G401.6 (cell line): ENCODE measurements around the gene EMC9.
A peak's percentile ranks its signal among the peaks of the same experiment; 100 is the strongest.

Experiments used
- FAIRE-seq: peaks from 2 replicates; lab custom pipeline; 2012; peaks lifted over from hg19 to GRCh38; lab: Jason Lieb, UNC

EMC9 gene

GRCh38 chr14:24141097-24141880 lies at the start of gene EMC9:
EMC9 (minus strand) TSS chr14:24141591; CDS start chr14:24141304, 287 bp downstream.
- FAIRE-seq = peak; percentile 97

- no peak for FAIRE-seq
Measured at GRCh38 chr14:24190416-24190815, 49.0 kb upstream of the EMC9 start.

- no peak for FAIRE-seq
Measured at GRCh38 chr14:24189460-24189859, 48.1 kb upstream of the EMC9 start.

- FAIRE-seq = no peak
Measured at GRCh38 chr14:24189059-24189375, 47.6 kb upstream of the EMC9 start.

GRCh38 chr14:24188251-24189058 lies 47.1 kb upstream of the EMC9 start, which contains the start of gene IPO4:
IPO4 (minus strand) TSS chr14:24188816; CDS start chr14:24188787, 29 bp downstream.
- FAIRE-seq = peak; percentile 67

GRCh38 chr14:24187539-24187915 lies 46.1 kb upstream of the EMC9 start:
- no peak for FAIRE-seq

GRCh38 chr14:24186831-24187538 lies 45.6 kb upstream of the EMC9 start:
- no peak for FAIRE-seq

GRCh38 chr14:24185741-24186140 lies 44.4 kb upstream of the EMC9 start:
- no peak for FAIRE-seq

GRCh38 chr14:24185026-24185425 lies 43.6 kb upstream of the EMC9 start:
- no peak for FAIRE-seq

GRCh38 chr14:24184104-24184970 lies 42.9 kb upstream of the EMC9 start:
- no peak for FAIRE-seq

- FAIRE-seq = no peak
Measured at GRCh38 chr14:24183014-24183481, 41.7 kb upstream of the EMC9 start.

- FAIRE-seq = no peak
Measured at GRCh38 chr14:24182110-24182882, 40.9 kb upstream of the EMC9 start.

- FAIRE-seq = no peak
Measured at GRCh38 chr14:24181371-24182077, 40.1 kb upstream of the EMC9 start.

- no peak for FAIRE-seq
Measured at GRCh38 chr14:24179961-24180796, 38.8 kb upstream of the EMC9 start.

- no peak for FAIRE-seq
Measured at GRCh38 chr14:24179294-24179960, 38.0 kb upstream of the EMC9 start.

- no peak for FAIRE-seq
Measured at GRCh38 chr14:24178399-24179178, 37.2 kb upstream of the EMC9 start.

- FAIRE-seq = no peak
Measured at GRCh38 chr14:24177891-24178290, 36.5 kb upstream of the EMC9 start.
